Measurements from ENCODE around the gene UBE2N.
"Not testable (repeated sequence)": the region's sequence is repeated elsewhere in the genome, so short reads cannot be mapped to it uniquely, and the experiment has no call there.

Gene UBE2N

DNA sequence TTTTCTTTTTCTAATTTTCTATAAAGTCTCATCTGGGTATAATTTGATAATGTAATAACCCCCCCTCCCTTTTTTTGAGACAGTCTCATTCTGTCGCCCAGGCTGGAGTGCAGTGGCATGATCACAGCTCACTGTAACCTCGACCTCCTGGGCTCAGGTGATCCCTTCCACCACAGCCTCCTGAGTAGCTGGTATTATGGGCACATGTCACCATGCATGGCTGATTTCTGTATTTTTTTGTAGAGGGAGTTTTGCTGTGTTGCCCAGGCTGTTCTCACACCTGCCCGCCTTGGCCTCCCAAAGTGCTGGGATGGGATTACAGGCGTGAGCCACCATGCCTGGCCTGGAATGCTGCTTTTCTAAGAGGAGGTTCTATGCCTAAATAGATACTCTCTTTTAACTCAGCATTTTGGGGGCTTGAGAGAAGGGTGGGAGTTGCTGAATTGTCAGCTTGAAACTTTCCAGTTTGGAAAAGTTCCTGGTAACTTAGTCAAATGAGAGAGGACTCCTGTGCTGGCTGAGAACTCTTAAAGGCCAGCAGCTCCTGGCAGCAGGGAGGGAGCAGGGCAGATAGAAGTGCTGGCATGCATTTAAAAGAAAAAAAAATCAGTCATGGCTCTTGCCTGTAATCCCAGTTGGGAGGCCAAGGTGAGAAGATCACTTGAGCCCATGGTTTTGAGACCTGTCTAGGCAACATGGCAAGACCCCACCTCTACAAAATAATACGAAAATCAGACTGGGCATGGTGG lies 51.0 kb downstream of the UBE2N start:
- H3K4me1 ChIP-seq (ENCODE audit: control insufficient read depth in 1 of 2, insufficient read depth in 2 of 2, low read length in 2 of 2), result peaks cover 3 to 39% of the 10 kb centered on the region in 2 donors
- no peaks in the 10 kb centered on the region for H3K9me3 ChIP-seq (ENCODE audit: control insufficient read depth in 1 of 2, low read length in 2 of 2)
- no peak overlapping the region for H3K4me3 ChIP-seq (ENCODE audit: low read depth in 1 of 2, low read length in 2 of 2)
- H3K27me3 ChIP-seq (ENCODE audit: low read depth, low read length), result no peaks in the 10 kb centered on the region
- no peaks in the 10 kb centered on the region for H3K36me3 ChIP-seq (ENCODE audit: control insufficient read depth in 1 of 2, insufficient read depth in 2 of 2, low read length in 2 of 2)
- no peak overlapping the region for H3K27ac ChIP-seq (ENCODE audit: low read length)

DNA sequence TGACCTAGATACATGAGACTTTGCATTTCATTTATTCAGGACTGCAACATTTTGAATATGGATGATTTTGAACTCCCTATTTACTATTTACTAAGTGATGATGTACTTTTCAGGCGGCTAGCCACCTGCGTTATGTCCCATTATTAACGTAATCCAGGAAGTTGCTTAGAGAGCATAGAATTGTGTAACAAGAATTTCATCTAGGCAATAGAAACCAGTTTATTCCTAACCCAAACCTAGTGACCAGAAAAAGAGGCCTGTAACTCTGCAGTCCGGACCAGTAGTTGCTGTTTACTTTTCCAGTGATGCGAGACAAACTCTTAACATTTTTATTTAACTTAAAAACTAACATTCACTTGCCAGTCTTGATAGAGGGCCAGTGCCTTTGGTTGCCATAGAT lies 51.7 kb downstream of the UBE2N start:
- no peaks in the 10 kb centered on the region for H3K9me3 ChIP-seq (ENCODE audit: control insufficient read depth in 1 of 2, low read length in 2 of 2)
- no peaks in the 10 kb centered on the region for H3K27me3 ChIP-seq (ENCODE audit: low read depth, low read length)
- H3K27ac ChIP-seq (ENCODE audit: low read length), result no peak overlapping the region
- H3K36me3 ChIP-seq (ENCODE audit: control insufficient read depth in 1 of 2, insufficient read depth in 2 of 2, low read length in 2 of 2), result no peaks in the 10 kb centered on the region
- no peak overlapping the region for H3K4me3 ChIP-seq (ENCODE audit: low read depth in 1 of 2, low read length in 2 of 2)
- H3K4me1 ChIP-seq (ENCODE audit: control insufficient read depth in 1 of 2, insufficient read depth in 2 of 2, low read length in 2 of 2), result peaks cover 3 to 39% of the 10 kb centered on the region in 2 donors

DNA sequence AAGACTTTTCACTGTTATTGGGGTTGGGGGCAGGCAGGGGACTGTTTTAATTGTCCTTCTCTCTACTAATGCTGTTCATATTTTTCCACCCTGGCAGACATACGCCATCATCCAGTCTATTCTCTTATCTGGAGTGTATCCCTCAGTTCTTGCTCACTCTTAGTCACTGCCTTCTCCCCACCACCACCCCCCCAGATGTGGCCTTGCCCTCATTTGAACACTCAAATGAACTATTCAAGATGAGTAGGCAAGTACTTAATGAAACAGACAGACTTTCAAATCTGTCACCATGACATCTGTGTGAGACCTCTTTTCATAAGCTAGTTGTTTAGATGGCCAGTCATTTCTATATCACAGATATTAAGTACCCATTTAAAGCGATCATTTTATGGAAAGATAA lies 54.0 kb downstream of the UBE2N start:
- no peak overlapping the region for H3K4me3 ChIP-seq (ENCODE audit: low read depth in 1 of 2, low read length in 2 of 2)
- H3K4me1 ChIP-seq (ENCODE audit: control insufficient read depth in 1 of 2, insufficient read depth in 2 of 2, low read length in 2 of 2), result peaks cover 3 to 32% of the 10 kb centered on the region in 2 donors
- H3K36me3 ChIP-seq (ENCODE audit: control insufficient read depth in 1 of 2, insufficient read depth in 2 of 2, low read length in 2 of 2), result no peaks in the 10 kb centered on the region
- H3K9me3 ChIP-seq (ENCODE audit: control insufficient read depth in 1 of 2, low read length in 2 of 2), result no peaks in the 10 kb centered on the region
- no peaks in the 10 kb centered on the region for H3K27me3 ChIP-seq (ENCODE audit: low read depth, low read length)
- H3K27ac ChIP-seq (ENCODE audit: low read length), result no peak overlapping the region

DNA sequence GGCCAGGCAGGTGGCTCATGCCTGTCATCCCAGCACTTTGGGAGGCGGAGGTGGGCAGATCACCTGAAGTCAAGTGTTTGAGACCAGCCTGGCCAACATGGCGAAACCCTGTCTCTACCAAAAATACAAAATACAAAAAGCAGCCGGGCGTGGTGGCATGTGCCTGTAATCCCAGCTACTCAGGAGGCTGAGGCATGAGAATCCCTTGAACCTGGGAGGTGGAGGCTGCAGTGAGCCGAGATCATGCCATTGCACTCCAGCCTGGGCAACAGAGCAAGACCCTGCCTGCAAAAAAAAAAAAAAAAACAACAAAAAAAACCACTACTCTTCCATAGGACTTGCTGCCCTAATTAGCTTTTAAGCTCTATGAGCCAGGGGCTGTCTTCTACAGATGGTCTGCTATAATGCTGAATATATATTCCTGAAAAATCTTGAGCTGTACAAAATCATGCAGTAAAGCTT lies 59.7 kb downstream of the UBE2N start:
- not testable (repeated sequence) for H3K9me3 ChIP-seq (ENCODE audit: control insufficient read depth in 1 of 2, low read length in 2 of 2); H3K27me3 ChIP-seq (ENCODE audit: low read depth, low read length); H3K27ac ChIP-seq (ENCODE audit: low read length); H3K36me3 ChIP-seq (ENCODE audit: control insufficient read depth in 1 of 2, insufficient read depth in 2 of 2, low read length in 2 of 2)
- peaks cover 0 to 16% of the 10 kb centered on the region in 2 donors for H3K4me1 ChIP-seq (ENCODE audit: control insufficient read depth in 1 of 2, insufficient read depth in 2 of 2, low read length in 2 of 2)
- H3K4me3 ChIP-seq (ENCODE audit: low read depth in 1 of 2, low read length in 2 of 2), result peak overlapping the region; percentile 70 to 95

DNA sequence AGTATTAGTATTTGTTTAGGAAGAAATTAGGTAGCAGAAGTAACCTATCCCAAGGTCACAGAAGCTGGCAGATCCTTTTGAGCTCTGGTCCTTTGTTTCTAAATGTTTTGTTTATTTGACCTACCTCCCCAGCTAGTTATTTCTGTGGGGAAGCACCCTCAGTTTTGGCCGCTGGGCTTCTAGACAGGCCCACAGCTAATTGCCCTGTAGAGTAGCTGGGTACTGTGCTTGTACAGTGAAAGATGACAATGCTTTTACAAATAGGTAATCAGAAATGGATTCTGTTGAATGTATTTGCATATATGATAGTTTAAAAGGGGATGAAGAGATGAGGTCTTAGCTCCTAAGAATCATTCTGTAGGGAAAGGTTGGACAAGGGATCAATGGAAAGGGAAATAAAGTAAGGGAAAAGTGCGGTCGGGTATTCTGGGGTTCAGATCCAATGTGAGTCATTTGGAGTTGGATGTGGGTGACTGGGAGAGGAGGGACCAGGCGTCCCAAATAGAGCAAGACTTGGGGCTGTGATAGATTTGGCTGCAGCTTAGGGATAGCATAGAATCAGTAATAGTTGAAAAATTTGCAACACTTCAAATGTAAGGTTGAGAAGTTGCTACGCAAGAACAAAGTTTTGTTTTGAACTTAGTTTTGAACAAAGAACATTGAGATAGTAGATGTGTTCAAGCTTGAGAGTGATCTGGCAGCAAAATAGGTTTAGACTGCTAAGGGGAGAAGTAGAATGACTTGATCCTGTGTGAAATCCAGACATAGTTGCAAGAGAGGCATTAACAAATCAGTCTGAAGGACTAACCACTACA lies 60.4 kb downstream of the UBE2N start:
- Histone ChIP-seq H3K27me3 (ENCODE audit: low read depth, low read length) (no peaks in the 10 kb centered on the region), H3K27ac (ENCODE audit: low read length) (peak overlapping the region; percentile 98), H3K4me3 (ENCODE audit: low read depth in 1 of 2, low read length in 2 of 2) (peak overlapping the region; percentile 70 to 95), H3K9me3 (ENCODE audit: control insufficient read depth in 1 of 2, low read length in 2 of 2) (no peaks in the 10 kb centered on the region), H3K36me3 (ENCODE audit: control insufficient read depth in 1 of 2, insufficient read depth in 2 of 2, low read length in 2 of 2) (no peaks in the 10 kb centered on the region), H3K4me1 (ENCODE audit: control insufficient read depth in 1 of 2, insufficient read depth in 2 of 2, low read length in 2 of 2) (peaks cover 0 to 16% of the 10 kb centered on the region in 2 donors)

DNA sequence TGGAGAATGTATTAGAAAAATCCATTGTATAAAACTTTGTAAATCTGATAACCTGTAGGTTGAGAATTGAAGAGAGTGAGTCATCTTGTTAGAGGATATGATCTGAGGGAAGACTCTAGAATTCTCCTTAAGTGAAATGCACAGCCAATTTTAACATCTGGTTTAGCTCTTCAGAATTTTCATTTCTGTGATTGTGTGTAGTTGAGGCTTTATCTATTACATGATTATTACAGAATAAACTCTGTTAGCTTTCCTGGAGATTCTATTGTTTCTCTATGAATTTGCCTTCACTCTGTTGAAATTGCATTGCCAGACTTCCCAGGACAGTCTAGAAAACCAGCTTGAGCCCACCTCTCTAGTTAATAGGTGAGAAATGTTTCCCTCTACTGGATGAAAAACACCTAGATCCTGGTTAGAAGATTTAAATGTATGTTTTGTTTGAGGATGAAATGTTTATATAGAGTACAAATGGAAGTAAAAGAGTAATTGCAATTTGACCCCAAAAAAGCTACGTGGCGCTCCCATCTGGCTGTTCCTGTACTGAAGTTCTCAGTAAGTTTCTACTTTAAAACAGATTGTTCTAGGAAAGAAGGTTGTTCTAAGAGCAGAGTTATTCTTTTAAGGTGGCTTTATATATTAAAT lies 61.1 kb downstream of the UBE2N start:
- H3K9me3 ChIP-seq (ENCODE audit: control insufficient read depth in 1 of 2, low read length in 2 of 2), result no peaks in the 10 kb centered on the region
- H3K4me1 ChIP-seq (ENCODE audit: control insufficient read depth in 1 of 2, insufficient read depth in 2 of 2, low read length in 2 of 2), result peaks cover 0 to 16% of the 10 kb centered on the region in 2 donors
- no peaks in the 10 kb centered on the region for H3K36me3 ChIP-seq (ENCODE audit: control insufficient read depth in 1 of 2, insufficient read depth in 2 of 2, low read length in 2 of 2)
- no peaks in the 10 kb centered on the region for H3K27me3 ChIP-seq (ENCODE audit: low read depth, low read length)
- H3K27ac ChIP-seq (ENCODE audit: low read length), result peak overlapping the region; percentile 98
- peak overlapping the region; percentile 70 to 95 for H3K4me3 ChIP-seq (ENCODE audit: low read depth in 1 of 2, low read length in 2 of 2)

DNA sequence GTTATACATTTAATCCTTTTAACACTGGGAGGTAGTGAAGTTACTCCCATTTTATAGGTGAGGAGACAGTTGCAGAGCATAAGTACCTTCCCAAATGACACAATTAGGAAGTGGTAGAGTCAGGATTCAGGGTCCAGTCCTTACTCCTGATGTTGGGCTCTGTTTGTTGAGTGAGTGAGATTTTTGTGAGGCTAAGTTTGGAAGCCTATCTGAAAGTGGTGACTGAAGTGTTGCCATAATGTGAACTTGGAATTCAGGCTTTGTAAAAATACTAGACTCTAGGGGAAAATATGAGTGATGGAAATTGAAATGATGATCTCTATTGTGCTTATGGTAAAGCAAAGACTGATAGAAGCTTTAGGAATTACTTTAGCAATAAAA lies 61.8 kb downstream of the UBE2N start:
- Histone ChIP-seq H3K27ac (ENCODE audit: low read length) (peak overlapping the region; percentile 98), H3K9me3 (ENCODE audit: control insufficient read depth in 1 of 2, low read length in 2 of 2) (no peaks in the 10 kb centered on the region), H3K4me3 (ENCODE audit: low read depth in 1 of 2, low read length in 2 of 2) (peak overlapping the region; percentile 70 to 95), H3K27me3 (ENCODE audit: low read depth, low read length) (no peaks in the 10 kb centered on the region), H3K4me1 (ENCODE audit: control insufficient read depth in 1 of 2, insufficient read depth in 2 of 2, low read length in 2 of 2) (peaks cover 0 to 16% of the 10 kb centered on the region in 2 donors), H3K36me3 (ENCODE audit: control insufficient read depth in 1 of 2, insufficient read depth in 2 of 2, low read length in 2 of 2) (no peaks in the 10 kb centered on the region)

DNA sequence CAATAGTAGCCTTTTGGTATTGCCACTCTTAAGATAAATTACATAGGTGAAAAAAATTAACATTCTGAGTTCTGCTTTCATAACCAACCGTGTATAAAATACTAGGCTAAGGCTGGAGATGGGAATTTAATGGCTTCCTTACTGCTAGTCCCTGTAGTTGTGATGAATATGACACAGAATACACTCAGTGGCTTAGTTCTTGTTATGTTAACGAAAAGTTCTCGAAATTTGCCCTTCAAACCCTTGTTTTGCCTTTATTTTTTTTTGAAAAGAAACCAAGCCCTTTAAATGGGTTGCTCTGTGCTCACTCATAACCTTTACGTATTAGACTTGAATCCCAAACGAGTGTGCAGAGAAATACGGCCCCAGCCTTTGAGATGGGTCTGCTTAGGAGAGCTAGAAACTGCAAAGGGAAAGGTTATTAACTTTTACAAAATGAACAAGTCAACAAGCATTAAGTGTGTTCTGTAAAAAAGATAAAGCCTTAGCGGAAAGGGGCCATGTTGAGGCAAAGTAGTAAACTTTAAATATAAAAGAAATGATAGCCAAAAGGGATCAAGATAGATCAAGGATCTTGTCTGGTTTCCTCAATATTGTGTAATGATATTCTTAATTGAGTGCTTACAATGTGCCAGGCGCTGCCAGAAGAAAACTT lies 62.3 kb downstream of the UBE2N start:
- Histone ChIP-seq H3K27ac (ENCODE audit: low read length) (peak overlapping the region; percentile 98), H3K36me3 (ENCODE audit: control insufficient read depth in 1 of 2, insufficient read depth in 2 of 2, low read length in 2 of 2) (no peaks in the 10 kb centered on the region), H3K4me1 (ENCODE audit: control insufficient read depth in 1 of 2, insufficient read depth in 2 of 2, low read length in 2 of 2) (peaks cover 0 to 16% of the 10 kb centered on the region in 2 donors), H3K27me3 (ENCODE audit: low read depth, low read length) (no peaks in the 10 kb centered on the region), H3K9me3 (ENCODE audit: control insufficient read depth in 1 of 2, low read length in 2 of 2) (no peaks in the 10 kb centered on the region), H3K4me3 (ENCODE audit: low read depth in 1 of 2, low read length in 2 of 2) (peak overlapping the region; percentile 70 to 95)

DNA sequence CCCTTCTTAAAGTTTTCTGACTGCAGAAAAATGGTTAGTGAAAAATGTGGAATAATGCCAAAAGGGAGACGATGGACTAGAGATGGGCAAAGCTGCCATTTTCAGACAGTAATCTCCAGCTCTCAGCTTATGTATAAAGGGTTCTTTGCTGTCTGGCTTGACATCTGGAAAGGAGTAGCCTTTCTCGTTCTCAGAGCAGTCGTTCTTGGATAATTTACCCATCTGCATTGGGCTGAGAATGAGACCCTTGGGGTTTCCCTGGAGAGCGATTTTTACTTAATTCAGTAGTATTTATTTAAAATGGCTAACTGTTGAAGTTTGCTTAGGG lies 62.8 kb downstream of the UBE2N start:
- Histone ChIP-seq H3K4me1 (ENCODE audit: control insufficient read depth in 1 of 2, insufficient read depth in 2 of 2, low read length in 2 of 2) (peaks cover 0 to 16% of the 10 kb centered on the region in 2 donors), H3K36me3 (ENCODE audit: control insufficient read depth in 1 of 2, insufficient read depth in 2 of 2, low read length in 2 of 2) (no peaks in the 10 kb centered on the region), H3K27ac (ENCODE audit: low read length) (peak overlapping the region; percentile 98), H3K4me3 (ENCODE audit: low read depth in 1 of 2, low read length in 2 of 2) (peak overlapping the region; percentile 70 to 95), H3K9me3 (ENCODE audit: control insufficient read depth in 1 of 2, low read length in 2 of 2) (no peaks in the 10 kb centered on the region), H3K27me3 (ENCODE audit: low read depth, low read length) (no peaks in the 10 kb centered on the region)

DNA sequence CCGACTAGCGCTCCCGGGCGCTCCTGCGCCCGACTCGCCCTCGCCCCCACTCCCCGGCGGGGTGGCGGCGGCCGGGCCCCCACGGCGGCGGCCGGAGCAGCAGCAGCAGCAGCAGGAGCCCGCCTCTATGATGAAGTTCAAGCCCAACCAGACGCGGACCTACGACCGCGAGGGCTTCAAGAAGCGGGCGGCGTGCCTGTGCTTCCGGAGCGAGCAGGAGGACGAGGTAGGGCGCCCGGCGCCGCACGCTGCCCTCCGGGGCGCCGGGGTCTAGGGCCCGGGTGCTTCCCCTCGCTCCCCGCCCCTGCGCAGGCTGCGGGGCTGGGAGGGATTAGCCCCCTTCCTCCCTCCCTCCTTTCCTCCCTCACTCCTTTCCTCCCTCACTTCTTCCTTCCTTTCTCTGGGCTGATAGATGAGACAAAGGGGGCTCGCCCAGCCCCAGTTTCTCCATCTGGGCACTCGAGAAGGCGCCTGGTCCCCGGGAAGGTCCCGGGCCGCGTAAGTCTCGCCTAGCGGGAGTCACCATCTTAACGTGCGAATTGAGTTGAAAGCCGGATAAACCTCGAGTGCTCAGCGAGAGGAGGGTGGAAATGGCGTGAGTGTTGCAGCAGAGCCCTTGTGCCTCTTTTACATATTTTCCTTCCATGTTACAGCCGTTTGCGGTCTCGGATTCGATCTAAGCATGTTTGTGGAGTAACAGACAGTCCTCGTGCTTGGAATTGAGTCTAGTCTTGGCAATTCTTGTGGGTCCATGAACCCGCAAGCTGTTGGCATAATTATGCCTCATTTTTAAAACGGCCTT lies 63.4 kb downstream of the UBE2N start:
- H3K4me1 ChIP-seq (ENCODE audit: control insufficient read depth in 1 of 2, insufficient read depth in 2 of 2, low read length in 2 of 2), result peaks cover 0 to 16% of the 10 kb centered on the region in 2 donors
- H3K36me3 ChIP-seq (ENCODE audit: control insufficient read depth in 1 of 2, insufficient read depth in 2 of 2, low read length in 2 of 2); H3K9me3 ChIP-seq (ENCODE audit: control insufficient read depth in 1 of 2, low read length in 2 of 2); H3K27me3 ChIP-seq (ENCODE audit: low read depth, low read length): not testable (repeated sequence)
- peak overlapping the region; percentile 98 for H3K27ac ChIP-seq (ENCODE audit: low read length)
- H3K4me3 ChIP-seq (ENCODE audit: low read depth in 1 of 2, low read length in 2 of 2), result peak overlapping the region; percentile 70 to 95
